ENCODE data around the gene AIFM1.
"Not testable (repeated sequence)": the region's sequence is repeated elsewhere in the genome, so short reads cannot be mapped to it uniquely, and the experiment has no call there.

The AIFM1 gene

GRCh38 chrX:130119312-130119898 lies 46.2 kb downstream of the AIFM1 start:
- no peak for DNase-seq (ENCODE audit: low read depth in 2 of 2)

- no peak for DNase-seq (ENCODE audit: low read depth in 2 of 2)
These were observed 47.0 kb downstream of the AIFM1 start for GRCh38 chrX:130118441-130119311.

- no peak for DNase-seq (ENCODE audit: low read depth in 2 of 2)
These were observed 48.5 kb downstream of the AIFM1 start for GRCh38 chrX:130117166-130117565.

- not testable (repeated sequence) for DNase-seq (ENCODE audit: low read depth in 2 of 2)
These were observed 50.3 kb downstream of the AIFM1 start for GRCh38 chrX:130115119-130115885.

GRCh38 chrX:130114141-130114588 lies 51.5 kb downstream of the AIFM1 start:
- no peak for DNase-seq (ENCODE audit: low read depth in 2 of 2)

GRCh38 chrX:130111220-130112154 lies 54.2 kb downstream of the AIFM1 start:
- no peak for DNase-seq (ENCODE audit: low read depth in 2 of 2)

- peak in 1 of 2 donors; percentile 50 for DNase-seq (ENCODE audit: low read depth in 2 of 2)
These were observed 55.0 kb downstream of the AIFM1 start, which contains the start of gene ELF4 for GRCh38 chrX:130110379-130111219. Gene ELF4, minus strand, starts transcription at chrX:130110497. Its CDS starts 29,167 bp downstream, at chrX:130081330.

GRCh38 chrX:130109429-130110378 lies 55.9 kb downstream of the AIFM1 start:
- no peak for DNase-seq (ENCODE audit: low read depth in 2 of 2)

GRCh38 chrX:130108647-130109428 lies 56.8 kb downstream of the AIFM1 start:
- no peak for DNase-seq (ENCODE audit: low read depth in 2 of 2)

- DNase-seq (ENCODE audit: low read depth in 2 of 2) = no peak
These were observed 59.6 kb downstream of the AIFM1 start for GRCh38 chrX:130106071-130106470.

GRCh38 chrX:130105244-130105643 lies 60.4 kb downstream of the AIFM1 start:
- no peak for DNase-seq (ENCODE audit: low read depth in 2 of 2)

- no peak for DNase-seq (ENCODE audit: low read depth in 2 of 2)
These were observed 62.0 kb downstream of the AIFM1 start for GRCh38 chrX:130103605-130104004.

- DNase-seq (ENCODE audit: low read depth in 2 of 2) = no peak
These were observed 65.5 kb downstream of the AIFM1 start for GRCh38 chrX:130100180-130100579.

GRCh38 chrX:130098210-130098552 lies 67.5 kb downstream of the AIFM1 start:
- no peak for DNase-seq (ENCODE audit: low read depth in 2 of 2)

GRCh38 chrX:130097507-130098209 lies 68.0 kb downstream of the AIFM1 start:
- no peak for DNase-seq (ENCODE audit: low read depth in 2 of 2)

GRCh38 chrX:130095249-130096030 lies 70.2 kb downstream of the AIFM1 start:
- no peak for DNase-seq (ENCODE audit: low read depth in 2 of 2)

- DNase-seq (ENCODE audit: low read depth in 2 of 2) = no peak
These were observed 70.9 kb downstream of the AIFM1 start for GRCh38 chrX:130094696-130095095.
